Measurements from ENCODE around the gene APOL2.
A peak's percentile ranks its signal among the peaks of the same experiment; 100 is the strongest.
"Not testable (repeated sequence)": the region's sequence is repeated elsewhere in the genome, so short reads cannot be mapped to it uniquely, and the experiment has no call there.

The APOL2 gene

DNA sequence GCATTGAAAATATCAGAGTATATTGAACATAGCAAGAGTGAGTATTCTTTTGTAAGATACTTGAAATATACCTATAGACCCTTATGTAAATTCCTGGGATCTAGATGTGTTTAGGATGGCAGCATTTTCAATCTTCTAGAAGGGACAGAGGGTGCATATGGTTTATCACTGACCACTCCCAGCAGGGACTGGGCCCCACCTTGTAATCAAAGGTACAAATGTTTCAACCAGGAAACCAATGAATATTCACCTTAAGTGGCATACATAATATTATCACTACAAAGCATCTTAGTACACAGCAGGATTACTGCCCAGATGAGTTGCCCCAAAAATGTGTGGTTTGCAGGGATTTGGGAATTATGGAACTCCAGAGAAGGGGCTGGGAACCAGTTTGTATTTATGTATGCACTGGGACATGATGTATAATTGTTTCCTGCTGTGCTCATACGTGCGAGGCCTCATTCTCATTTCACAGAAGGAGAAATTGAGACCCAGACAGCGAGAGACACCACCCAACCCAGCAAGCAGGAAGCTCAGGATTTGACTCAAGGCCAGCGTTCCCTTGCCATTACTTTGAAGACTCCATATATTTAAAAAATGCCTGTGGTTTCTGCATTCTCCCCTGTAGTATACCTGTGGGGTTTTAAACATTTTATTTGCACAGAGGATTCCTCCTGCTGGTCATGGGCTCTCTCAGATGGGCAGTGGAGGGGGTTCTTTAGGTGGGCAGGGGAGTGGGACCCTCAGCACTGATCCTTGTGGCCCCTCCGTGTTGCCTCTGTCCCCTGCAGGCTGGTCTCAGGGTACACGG is 42.9 kb downstream of the APOL2 start:
- DNase-seq: no peak

- DNase-seq: peak; percentile 47 to 56
These were observed 44.4 kb downstream of the APOL2 start for GRCh38 chr22:36194971-36195370.

- no peak for DNase-seq
These were observed 44.9 kb downstream of the APOL2 start for GRCh38 chr22:36194385-36194784.

DNA sequence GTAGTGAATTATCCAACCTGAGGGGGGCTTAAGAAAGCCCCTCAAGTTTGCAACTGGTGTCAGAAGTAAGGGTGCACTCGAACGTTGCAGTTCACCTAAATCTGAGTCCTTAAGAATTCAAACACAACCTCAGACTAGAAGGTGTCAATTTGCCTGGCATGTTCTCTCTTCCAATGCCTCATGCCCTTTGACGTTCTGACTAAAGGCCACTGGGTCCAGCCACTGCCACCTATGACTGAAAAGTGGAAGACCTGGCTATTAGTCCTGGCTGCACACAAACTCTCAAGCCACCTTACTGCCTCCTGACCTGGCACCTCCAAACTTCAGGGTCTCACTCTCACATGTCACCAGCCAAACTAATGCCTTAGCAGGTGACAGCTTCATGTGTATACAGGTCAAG is 45.8 kb downstream of the APOL2 start:
- no peak for DNase-seq

GRCh38 chr22:36193171-36193570 is 46.2 kb downstream of the APOL2 start:
- DNase-seq: no peak

GRCh38 chr22:36192542-36192941 is 46.8 kb downstream of the APOL2 start:
- no peak for DNase-seq

DNA sequence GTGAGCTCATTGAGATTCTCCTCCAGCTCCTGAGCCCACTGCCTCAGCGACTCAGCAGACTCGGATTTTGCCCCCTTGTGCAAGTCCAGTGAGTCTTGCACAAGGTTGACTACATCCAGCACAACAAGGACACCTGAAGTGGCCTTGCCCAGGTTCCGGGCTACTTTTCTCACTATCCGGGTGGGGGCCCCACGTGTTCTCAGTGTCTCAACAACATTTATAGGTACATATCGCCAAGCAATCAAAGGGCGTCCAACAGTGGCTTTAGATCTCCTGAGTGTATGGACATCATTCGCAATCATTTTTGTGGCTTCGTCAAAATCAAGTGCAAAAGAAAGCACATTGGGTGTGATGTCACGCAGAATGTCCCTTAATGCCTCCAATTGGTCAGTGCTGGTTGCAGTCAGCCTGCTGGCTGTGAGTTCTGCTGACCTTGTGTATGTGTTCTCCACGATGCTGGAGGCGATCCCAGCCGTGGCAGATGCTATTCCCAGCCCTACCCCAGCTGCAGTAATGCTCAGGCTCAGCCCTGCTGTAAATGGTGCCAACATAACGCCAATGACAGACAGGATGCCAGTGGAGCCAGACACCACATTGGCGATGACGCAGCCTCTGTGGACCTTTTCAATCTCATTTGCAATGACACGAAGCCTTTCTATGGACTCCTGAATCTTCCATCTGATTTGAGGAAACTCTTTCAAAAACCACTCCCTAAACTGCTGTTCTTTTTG is 48.1 kb downstream of the APOL2 start:
- no peak for DNase-seq

DNA sequence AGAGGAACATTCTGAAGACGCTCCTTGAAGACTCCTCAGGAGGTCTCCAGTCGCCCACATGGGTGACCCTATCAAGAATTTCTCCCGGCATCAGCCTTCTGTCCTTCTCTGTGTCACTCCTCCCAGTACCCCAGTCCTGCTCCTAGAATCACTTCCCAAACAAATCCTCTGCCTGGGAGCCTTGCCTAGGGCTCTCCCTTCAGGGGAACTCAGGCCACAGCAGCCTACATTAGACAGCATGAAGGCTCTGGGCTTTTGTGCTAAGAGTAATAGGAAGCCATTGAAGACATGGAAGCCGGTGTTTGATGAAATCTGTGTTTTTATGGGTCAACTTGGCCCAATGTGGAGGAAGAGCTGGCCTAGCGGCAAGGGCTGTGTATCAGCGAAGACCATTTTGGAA is 51.5 kb downstream of the APOL2 start:
- not testable (repeated sequence) for DNase-seq

DNA sequence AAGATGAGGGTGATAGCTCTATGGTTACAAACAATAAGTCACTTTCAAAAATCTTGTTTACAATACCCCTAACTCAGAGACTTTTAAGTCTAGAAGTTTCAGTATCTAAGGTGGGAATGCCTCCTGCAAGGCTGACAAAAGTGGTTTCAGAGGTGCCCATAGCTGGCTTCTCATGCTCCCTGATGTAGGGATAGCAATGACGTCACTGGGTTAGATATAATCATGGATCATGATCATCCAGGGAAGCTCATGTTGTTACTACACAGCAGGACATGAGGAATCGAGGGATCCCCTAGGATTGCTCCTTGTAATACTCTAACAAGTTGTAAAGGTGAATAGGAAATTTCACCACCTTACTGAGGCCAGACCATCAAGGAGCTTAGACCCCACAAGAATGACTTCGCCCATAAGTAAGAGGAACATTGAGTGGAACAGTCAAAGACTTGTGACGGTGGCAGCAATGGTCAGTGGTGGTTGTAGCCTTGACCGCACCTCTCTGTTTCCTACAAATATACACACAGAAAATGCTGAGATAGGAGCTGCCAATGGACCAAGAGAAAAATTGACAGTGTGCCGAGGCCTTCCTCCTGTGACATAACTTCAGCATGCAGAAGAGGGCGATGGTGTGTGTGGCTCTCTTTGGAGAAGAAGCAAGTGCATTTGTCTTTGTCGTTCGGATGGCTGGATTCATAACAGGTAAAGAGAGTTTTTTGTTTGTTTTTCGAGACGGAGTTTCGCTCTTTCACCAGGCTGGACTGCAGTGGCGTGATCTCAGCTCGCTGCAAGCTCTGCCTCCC is 53.3 kb downstream of the APOL2 start:
- DNase-seq: no peak

GRCh38 chr22:36184433-36185025 is 54.8 kb downstream of the APOL2 start:
- DNase-seq: no peak

GRCh38 chr22:36183446-36183845 is 55.9 kb downstream of the APOL2 start:
- DNase-seq: no peak

- no peak for DNase-seq
These were observed 56.5 kb downstream of the APOL2 start for GRCh38 chr22:36182857-36183256.

DNA sequence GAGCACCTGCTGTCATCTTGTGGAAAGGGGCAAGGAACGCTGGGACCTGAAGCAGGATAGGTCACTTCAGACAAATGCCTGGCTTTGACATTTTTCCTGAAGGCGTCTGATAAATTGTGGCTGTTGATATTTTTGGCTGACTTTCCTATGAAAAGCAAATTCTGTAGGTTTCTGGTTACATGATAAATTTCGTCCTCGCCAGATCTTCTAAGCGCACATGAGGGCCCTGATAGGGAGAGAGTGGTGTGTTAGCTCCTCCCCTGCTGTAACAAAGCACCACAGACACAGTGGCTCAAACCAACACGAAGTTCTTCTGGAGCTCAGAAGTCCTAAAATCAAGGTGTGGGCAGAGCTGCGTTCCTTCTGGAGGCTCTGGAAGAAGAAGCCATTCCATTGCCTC is 57.3 kb downstream of the APOL2 start:
- DNase-seq: no peak

GRCh38 chr22:36180928-36181327 is 58.4 kb downstream of the APOL2 start:
- DNase-seq: no peak

GRCh38 chr22:36180038-36180880 is 59.1 kb downstream of the APOL2 start:
- peak; percentile 82 to 84 for DNase-seq

GRCh38 chr22:36177160-36177559 is 62.2 kb downstream of the APOL2 start:
- no peak for DNase-seq

Measured in CD4-positive, alpha-beta T cell treated with Interleukin-1 beta for 1 hour (primary cell).